Activated CD8-positive, alpha-beta memory T cell treated with anti-CD3 and anti-CD28 coated beads for 1 hour (primary cell): ENCODE measurements around the gene ADD1.
"Not testable (repeated sequence)": the region's sequence is repeated elsewhere in the genome, so short reads cannot be mapped to it uniquely, and the experiment has no call there.

ENCODE experiments used
- DNase-seq, 2 donors: peaks; one replicate each; pipeline ENCODE4 v3.0.0-alpha.2; 2020; ENCODE audit warnings: low read depth in 1 of 2; ENCODE audit errors: extremely low read depth in 1 of 2

Gene ADD1

DNA sequence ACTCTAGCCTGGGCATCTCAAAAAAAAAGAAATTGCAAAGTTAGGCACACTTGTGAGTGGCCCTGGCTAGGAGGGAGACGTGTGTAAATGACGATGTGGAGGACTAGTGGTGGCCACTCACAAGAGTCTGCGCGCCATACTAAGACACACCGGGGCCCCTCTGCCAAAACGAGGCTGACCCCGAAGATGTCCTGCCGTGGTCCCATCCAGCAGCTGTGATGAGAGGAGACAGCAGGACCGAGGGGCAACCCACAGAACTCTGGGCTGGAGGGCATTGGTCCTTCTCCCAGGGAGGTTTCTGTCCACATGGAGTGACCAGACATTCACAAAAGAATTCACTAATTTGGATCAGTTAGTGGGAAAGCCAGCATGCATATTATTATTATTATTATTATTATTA lies 72.1 kb downstream of the ADD1 start:
- DNase-seq, result no peak

DNA sequence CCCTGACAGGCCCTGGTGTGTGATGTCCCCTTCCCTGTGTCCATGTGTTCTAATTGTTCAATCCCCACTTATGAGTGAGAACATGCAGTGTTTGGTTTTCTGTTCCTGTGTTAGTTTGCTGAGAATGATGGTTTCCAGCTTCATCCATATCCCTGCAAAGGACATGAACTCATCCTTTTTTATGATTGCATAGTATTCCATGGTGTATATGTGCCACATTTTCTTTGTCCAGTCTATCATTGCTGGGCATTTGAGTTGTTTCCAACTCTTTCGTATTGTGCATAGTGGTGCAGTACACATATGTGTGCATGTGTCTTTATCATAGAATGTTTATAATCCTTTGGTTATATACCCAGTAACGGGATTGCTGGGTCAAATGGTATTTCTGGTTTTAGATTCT lies 73.1 kb downstream of the ADD1 start:
- DNase-seq, result not testable (repeated sequence)

DNA sequence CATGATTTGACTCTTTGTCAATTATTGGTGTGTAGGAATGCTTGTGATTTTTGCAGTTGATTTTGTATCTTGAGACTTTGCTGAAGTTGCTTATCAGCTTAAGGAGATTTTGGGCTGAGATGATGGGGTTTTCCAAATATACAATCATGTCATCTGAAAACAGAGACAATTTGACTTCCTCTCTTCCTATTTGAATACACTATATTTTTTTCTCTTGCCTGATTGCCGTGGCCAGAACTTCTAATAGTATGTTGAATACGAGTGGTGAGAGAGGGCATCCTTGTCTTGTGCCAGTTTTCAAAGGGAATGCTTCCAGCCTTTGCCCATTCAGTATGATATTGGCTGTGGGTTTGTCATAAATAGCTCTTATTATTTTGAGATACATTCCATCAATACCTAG lies 74.7 kb downstream of the ADD1 start:
- DNase-seq, result not testable (repeated sequence)

DNA sequence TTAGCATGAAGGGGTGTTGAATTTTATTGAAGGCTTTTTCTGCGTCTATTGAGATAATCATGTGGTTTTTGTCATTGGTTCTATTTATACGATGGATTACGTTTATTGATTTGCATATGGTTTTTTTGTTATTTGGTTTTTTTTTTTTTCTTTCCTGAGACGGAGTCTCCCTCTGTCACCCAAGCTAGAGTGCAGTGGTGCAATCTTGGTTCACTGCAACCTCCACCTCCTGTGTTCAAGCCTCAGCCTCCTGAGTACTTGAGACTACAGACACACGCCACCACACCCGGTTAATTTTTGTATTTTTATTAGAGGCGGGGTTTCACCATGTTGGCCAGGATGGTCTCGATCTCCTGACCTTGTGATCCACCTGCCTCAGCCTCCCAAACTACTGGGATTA lies 75.1 kb downstream of the ADD1 start:
- DNase-seq, result not testable (repeated sequence)

DNA sequence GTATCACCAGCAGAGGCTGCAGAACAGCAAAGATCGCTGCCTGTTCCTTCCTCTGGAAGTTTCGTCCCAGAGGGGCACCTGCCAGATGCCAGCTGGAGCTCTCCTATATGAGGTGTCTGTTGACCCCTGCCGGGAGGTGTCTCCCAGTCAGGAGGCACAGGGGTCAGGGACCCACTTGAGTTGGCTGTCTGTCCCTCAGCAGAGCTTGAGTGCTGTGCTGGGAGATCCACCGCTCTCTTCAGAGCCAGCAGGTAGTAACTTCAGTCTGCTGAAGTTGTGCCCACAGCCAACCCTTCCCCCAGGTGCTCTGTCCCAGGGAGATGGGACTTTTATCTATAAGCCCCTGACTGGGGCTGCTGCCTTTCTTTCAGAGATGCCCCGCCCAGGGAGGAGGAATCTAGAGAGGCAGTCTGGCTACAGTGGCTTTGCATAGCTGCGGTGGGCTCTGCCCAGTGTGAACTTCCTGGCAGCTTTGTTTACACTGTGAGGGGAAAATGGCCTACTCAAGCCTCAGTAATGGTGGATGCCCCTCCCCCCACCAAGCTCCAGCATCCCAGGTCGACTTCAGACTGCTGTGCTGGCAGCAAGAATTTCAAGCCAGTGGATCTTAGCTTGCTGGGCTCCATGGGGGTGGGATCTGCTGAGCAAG lies 78.9 kb downstream of the ADD1 start:
- not testable (repeated sequence) for DNase-seq

DNA sequence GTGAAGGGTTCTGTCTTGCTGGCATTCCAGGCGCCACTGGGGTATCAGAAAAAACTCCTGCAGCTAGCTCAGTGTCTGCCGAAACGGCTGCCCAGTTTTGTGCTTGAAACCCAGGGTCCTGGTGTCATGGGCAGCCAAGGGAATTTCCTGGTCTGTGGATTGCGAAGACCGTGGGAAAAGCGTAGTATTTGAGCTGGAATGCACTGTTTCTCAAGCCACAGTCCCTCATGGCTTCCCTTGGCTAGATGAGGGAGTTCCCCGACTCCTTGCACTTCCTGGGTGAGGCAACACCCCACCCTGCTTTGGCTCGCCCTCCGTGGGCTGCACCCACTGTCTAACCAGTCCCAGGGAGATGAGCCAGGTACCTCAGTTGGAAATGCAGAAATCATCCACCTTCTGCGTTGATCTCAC lies 79.5 kb downstream of the ADD1 start:
- DNase-seq, result no peak

DNA sequence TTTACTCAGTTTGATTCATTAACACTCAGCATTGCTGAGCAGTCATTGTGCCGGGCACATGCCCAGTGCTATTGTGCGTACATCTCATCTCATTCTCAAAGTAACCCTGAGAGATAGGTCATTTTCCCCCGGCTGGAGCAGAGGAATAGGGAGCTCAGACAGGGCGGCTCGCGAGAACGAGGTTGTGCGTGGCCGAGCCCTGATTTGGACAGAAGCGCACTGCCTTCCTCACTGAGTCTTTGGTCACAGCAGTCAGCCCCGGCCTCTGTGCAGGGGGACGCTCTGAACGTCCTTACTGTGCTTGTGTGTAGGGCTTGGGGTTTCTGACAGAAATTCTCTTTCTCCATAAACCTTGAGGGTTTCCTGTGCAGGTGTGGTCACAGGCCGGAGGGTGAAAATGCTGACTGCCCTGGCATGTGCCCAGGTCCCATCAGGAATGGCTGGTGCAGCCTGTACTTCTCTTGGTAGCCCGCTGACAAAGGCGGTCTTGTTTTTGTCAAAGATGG lies 80.1 kb downstream of the ADD1 start:
- DNase-seq, result no peak

DNA sequence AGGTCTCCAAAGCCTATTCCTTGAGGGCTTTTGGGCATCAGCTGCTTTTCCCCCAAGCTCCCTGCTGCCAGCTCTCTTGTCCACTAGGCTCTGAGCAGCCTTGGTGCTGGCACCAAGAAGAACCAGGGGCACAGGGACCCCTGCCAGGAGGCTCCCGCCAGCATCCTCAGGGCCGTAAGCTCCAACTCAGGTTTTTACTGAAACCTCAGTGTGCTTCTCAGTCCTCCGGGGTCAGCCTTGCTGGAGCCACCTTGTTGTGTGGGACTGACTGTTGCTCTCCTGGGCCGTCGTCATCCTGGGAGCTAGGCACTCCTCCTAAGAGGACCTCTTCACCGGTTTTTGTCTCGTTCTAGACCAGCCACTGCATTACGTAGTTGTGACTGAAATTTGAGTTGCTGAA lies 80.6 kb downstream of the ADD1 start:
- no peak for DNase-seq

DNA sequence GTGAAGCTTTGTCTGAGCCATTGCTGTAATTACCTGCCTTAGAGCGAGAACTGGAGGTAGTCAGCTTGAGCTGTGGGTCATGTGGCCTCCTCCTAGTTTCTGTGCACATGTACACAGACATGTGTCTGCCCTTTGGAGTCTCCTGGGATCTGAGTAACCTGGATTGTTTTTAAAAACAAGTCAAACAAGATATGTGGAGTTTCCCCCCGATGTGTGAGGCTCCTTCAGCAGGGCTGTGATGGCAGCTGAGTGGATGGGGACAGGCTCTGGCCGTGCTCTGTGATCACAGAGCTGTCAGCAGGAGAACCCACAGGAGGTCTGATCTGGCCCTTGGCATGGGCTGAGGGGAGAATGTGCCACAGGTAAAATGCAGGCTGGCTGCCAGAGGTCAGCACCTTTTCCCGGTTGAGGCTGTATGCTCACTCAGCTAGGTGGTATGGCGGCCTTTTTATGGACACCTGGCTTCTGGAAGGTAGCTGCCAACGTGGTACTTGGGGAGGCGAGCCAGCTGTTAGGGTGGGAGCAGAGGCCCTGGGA lies 81.2 kb downstream of the ADD1 start:
- no peak for DNase-seq

DNA sequence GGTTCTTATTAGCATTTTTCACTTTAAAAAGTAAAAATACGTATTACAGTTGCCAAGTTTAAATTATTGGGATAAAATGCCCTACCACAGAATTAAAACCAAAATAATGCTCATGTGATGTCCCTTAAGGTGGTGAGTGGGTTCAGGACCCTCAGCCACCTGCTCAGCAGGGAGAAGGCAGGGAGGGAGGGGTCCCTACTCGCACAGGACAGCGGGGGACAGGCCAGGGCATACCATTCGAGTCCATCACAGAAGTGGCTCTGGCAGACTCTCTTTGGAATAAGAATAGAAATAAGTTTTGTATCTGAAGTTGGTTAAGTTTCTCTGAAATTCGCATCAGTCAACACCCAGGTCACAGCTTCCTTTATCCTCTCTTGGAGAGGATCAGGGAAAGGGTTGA lies 81.9 kb downstream of the ADD1 start:
- no peak for DNase-seq

DNA sequence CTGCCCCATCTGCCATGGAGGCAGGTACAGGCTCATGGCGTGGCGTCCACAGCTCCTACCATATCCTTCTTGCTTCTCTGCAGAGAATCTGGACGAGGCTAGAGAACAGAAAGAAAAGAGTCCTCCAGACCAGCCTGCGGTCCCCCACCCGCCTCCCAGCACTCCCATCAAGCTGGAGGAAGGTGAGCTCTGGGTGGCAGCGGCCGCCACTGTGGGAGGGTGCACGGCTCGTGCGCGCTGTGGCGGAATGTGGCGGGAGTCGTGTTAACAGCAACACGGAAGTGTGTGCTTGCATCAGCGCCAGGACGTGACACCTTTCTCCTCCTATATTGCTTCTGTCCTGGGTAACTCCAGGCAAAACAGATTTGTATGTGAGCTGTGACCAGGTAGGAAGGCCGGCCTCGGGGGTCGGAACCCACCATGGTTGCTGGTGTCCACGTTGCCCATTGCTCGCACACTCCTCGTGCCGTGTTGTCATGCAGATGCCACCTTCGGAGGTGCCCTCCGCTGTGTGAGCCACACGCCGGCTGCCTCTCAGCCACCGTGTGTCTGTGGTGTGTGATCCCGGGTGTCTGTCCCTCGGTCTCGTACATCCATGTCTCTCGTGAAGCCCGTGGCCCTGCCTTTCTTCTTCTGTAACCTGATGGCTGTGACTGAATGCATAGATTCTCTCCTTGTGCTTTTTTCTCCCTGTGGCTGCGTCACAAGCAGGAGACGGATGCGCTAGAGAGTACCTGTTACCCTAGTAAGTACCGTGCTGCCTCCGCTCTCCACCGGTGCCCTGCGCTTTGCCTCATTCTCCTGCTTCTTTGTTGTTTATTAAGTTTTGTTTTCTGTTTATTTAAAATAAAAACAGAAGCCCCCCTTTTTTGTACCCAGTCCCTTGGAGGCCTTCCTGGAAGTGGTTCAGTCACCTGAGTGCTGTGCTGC lies 82.6 kb downstream of the ADD1 start:
- DNase-seq, result no peak

DNA sequence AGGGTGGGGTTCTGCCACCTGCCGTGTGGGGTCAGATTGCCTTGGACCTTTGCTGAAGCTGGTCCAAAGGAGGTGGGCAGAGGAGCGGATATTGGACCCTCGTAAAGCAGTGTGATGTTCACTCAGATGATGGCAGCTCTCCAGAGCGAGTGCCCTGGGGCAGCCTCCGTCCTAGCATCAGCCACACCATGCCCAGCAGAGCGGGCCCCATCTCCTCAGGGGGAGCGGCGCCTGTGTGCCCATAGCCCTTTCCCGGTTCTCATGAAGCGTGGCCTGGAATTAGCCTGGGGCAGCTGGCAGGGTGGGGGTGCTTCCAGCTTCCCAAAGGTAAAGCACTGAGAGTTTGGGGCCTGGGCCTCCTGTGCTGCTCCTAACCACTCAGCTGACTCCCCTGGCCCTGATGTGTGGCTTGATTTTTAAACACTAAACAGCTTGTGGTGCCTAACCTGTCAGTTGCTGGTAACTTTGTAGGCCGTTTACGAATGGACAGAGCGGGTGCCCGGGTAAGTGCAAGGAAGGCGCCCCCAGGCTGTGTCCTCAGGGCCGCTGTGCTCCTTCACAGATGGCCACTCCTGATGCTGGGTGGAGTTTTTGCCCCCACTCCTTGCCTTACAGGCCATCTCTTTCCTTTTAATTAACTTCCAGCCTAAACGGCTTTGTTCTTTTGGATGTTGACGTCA lies 83.5 kb downstream of the ADD1 start:
- no peak for DNase-seq

DNA sequence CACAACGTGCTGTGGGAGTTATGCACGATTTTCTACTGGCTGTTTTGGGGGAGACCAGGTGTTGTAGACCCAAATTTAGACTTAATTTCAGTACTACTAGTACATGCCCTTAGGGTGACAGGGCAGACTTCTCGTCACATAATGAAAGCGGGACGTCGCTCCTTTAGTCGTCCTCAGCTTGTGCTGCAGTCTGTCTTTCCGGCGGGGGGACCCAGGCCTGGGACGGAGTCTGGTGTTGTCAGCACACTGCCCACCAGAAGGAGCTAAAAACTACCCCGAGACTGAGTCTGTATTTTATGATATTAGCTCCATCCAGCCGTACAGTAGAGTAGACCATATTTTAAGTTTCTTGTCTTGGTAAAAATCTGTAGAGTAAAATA lies 84.0 kb downstream of the ADD1 start:
- DNase-seq, result no peak

DNA sequence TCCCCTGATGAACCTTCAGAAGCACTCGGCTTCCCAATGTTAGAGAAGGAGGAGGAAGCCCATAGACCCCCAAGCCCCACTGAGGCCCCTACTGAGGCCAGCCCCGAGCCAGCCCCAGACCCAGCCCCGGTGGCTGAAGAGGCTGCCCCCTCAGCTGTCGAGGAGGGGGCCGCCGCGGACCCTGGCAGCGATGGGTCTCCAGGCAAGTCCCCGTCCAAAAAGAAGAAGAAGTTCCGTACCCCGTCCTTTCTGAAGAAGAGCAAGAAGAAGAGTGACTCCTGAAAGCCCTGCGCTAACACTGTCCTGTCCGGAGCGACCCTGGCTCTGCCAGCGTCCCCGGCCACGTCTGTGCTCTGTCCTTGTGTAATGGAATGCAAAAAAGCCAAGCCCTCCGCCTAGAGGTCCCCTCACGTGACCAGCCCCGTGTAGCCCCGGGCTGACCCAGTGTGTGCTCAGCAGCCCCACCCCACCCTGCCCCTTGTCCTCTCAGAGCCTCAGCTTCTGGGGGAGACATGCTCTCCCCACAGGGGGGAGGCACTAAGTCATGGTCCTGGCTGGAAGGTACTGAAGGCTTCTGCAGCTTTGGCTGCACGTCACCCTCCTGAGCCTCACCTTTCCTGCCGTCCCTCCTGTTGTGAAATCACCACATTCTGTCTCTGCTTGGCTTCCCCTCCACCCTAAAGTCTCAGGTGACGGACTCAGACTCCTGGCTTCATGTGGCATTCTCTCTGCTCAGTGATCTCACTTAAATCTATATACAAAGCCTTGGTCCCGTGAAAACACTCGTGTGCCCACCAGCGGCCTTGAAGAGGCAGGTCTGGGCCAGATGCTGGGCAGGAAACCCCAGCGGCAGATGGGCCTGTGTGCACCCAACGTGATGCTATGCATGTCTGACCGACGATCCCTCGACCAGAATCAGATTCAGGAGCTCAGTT lies 84.9 kb downstream of the ADD1 start:
- DNase-seq, result no peak

DNA sequence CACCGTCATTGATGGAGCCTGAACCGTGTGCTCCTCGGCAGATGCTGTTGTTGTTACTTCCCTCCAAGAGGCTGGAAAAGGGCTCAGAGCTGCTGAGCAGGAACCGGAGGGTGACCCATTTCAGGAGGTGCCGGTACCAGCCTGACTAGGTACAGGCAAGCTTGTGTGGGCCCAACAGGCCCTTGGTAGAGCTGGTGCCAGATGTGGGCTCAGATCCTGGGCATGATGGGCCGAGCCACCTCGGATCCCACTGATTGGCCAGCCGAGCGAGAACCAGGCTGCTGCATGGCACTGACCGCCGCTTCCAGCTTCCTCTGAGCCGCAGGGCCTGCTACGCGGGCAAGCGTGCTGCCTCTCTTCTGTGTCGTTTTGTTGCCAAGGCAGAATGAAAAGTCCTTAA lies 85.8 kb downstream of the ADD1 start:
- no peak for DNase-seq

DNA sequence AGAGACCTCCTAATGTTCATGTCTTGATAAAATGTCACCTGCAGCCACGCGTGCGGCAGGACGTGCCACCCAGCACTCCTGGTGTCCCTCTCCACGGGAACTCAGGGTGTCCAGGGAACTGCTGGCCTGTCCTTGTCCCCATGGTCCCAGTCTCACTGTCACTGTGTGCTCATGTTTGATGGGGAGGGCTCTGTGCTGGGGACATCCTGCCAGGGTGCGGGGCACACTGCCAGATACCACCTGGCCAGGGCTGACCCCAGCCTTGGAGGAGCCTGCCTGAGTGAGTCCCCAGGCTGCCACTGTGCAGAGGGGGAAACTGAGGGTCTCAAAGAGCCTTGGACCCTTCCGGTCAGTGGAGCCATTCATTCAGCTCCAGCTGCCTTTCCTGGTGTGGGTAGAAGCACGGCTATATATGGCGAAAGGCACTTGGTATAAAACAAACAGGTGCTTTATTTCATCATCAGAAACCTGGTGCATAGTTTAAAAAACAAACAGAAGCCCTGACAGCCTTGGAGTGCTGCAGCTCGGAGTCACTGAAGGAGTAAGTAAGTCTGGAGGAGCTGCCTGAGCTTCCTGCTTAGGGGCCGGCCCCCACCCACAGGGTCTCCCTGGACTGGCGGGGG lies 86.6 kb downstream of the ADD1 start:
- no peak for DNase-seq

DNA sequence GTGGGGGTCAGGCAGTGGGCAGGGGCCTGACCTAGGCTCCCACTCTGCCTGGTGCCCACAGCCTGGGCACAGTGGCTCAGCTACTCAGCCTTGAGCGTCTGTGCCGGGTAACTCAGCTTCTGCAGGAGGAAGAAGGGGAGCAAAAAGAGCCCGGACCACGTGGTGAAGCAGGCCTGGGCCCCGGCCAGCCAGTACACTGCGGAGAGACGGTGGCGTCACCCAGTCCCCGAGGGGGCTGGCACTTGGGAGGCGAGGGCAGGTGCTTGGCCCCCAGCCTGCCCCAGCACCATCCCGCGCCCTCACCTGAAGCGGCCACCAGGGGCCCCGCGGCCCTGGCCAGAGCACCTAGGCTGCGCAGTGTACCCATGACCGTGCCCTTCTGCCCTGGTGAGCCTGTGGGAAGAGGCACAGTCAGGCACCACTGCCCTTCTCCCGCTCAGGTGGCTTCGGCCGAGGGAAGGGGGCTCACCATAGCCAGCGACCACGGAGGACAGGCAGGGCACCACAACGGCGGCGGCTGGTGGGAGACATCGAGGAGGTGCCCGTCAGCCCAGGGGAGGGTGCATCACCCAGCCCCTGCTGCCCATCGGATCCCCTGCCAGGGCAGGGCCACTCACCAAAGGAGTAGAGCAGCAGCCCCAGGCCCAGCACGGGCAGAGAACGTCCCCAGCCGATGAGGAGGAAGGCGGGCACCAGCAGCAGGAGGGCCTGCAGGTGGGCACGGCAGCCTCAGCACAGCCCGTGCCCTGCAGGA lies 87.3 kb downstream of the ADD1 start:
- no peak for DNase-seq

DNA sequence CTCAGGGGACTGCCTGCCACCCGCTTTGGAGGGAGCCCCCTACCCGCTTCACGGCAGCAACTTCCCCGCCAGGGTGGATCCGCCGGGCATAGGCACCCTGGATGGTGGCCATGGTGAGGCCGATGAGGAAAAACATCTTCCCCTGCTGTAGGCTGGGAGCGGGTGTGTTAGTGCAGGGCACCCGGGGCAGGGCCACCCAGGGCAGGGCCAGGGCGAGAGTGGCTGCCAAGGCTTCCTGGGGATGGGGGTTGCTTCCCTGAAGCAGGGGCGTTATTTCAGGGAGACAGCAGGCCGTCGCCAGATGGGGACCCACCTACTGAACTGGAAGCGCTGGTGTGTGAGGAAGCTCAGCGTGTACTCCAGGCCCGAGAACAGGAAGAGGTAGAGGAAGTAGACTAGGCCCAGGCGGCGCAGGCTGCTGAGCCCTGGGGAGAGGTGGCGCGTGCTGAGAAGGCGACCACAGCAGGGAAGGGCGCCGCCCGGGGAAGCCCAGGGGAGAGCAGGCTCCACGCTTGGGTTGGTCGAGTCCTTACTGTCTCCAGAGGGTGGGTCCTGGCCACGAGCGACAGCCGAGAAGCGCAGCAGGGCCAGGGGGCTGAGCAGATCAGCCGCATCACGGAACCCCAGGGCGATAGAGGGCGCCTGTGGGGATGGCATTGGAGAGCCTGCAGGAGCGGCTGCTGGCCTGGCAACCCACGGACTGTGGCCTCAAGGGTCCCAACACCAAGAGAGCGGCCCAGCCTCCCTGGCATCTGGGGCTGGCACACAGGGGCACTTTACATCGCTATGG lies 88.1 kb downstream of the ADD1 start:
- no peak for DNase-seq
